Measurements from ENCODE around the gene RAB7B.

RAB7B gene

DNA sequence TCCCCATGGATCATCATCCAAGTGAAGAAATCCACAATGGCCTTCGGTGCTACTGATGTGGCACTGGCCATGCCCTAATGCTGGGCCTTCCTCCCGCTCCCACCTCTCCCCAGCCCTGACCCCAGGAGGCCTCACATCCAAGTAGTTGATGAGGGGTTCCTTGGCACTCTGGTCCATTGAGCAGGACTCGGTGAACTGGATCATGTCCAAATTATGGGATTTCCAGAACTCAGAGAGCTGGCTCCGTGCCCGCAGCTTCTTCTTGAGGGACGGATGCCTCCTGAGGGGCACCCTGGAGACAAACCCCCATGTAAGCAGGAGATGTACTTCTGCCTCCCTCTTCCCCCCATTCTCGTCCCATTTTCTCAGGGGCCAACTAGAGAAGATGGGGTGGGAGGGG lies 19.6 kb upstream of the RAB7B start:
- ATAC-seq (no peak), DNase-seq (no peak)

DNA sequence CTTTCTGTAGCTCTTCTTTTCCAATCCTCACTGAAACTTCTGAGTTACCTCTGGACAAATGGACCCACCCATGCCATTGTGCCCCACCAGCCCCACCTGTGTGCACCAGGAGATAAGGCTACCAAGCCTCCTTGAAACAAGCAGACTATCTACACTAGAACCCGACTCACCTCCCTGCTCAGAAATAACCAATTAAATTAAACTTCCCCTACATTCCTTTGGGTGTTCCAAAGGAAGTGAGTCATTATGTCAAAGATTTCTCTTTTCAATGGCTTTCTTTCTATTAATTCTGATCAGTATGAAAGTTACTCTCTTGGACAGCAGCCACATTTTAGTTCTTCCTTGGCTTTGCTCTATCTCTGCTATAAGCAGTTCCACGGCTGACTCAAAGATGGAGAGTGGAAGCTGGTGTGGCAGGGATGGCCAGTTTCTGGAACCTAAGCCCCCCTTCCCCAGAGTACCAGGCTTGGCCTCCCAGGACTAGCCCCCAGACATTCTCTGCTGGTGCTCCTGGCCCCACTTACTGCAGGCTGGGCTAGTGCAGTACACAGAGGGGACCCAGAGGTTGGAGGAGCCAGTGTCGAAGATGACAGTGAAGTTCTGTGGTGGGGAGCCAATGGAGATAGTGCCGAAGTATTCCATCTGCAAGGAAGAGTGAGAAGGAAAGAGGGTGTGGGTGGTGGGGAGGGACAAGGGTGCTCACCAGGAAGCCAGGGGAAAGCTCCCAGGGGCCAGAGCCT lies 18.6 kb upstream of the RAB7B start:
- DNase-seq (no peak), ATAC-seq (no peak)

DNA sequence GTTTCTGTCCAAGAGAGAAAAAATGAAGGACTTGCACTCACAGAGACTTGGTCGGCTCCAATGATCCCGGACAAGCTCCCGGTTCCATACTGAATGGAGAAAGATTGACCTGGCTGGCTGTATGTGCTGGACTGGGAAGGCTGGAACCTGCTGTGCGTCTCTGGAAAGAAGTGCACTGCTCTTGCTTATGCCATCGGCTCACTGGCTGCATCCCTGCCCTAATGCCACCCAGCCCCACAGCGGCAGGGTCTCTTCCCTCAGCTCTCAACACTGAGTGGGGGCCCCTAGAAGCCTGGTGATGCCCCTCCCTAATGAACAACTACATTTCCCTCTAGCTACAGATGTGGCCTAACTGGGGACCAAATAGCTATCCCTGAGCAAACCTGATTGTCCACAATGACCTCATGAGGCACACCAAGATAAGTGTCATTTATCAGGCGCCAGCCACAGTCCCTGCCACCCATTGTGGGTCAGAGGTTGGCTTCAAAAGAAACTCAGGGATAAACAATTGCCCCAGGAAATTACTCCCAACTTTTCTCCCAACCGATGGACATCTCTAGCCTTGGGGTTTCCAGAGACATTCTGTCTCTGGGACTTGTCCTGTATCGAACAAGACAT lies 17.9 kb upstream of the RAB7B start:
- DNase-seq (no peak), ATAC-seq (no peak)

DNA sequence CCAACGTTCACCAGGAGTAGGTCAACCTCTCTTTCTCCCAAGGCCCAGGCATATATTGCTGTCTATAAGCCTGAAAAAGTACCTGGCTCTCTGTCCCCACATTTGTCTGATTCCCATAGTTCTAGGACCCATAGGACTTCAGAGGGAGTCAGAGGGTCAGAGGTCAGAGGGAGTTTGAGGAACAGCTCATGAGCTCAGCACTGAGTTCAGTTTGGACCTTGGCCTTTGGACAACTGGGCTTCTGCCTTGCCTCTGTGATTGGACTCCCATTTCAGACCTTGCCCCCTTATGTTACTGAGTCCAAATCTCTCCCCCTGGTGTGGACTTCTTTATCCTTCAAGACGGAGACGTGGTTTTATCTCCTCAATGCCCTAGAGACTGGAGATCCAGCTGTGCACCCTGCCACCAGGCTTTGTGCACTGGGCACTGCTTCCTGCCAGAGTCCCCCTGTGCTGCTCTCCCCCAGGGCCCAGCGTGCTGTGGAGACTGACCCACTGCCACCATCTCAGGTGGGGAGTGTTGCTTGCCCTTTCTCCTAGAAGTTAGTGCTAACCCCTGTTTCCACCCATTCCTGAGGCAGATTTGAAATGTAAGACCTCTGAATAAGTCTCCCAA lies 17.3 kb upstream of the RAB7B start:
- no peak for DNase-seq
- no peak for ATAC-seq

DNA sequence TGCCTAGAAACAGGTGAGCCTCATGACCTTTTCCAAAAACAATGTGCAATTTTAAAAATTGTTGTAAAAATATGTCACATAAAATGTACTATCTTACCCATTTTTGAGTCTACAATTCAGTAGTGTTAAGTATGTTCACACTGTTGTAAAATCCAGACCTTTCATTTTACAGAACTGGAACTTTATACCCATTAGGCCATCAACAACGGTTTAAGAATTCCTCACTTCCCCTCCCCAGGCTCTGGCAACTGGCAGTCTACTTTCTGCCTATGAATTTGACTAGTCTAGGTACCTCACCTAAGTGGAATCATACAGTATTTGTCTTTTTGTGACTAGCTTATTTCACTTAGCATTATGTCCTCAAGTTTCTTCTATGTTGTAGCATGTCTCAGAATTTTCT lies 11.9 kb upstream of the RAB7B start:
- DNase-seq (no peak), ATAC-seq (no peak)

DNA sequence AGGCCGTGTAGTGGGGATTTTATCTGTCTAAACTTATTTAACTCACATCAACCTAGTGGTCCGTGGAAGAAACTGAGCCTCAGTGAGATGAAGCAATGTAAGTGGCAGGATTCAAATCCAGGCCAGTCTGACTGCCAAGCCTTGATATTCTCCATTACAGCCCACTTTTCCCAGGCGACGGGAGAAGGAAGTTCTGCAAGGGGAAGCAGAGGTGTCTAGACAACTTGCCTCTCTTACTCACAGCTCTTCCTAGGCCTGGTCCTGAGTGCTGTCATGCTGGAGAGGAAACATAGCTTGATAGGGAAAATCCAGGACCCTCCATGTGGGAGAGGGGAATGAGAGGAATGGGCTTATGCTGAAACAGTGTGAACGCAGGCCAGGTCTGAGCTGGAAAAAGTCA lies 11.4 kb upstream of the RAB7B start:
- ATAC-seq, result no peak
- no peak for DNase-seq

DNA sequence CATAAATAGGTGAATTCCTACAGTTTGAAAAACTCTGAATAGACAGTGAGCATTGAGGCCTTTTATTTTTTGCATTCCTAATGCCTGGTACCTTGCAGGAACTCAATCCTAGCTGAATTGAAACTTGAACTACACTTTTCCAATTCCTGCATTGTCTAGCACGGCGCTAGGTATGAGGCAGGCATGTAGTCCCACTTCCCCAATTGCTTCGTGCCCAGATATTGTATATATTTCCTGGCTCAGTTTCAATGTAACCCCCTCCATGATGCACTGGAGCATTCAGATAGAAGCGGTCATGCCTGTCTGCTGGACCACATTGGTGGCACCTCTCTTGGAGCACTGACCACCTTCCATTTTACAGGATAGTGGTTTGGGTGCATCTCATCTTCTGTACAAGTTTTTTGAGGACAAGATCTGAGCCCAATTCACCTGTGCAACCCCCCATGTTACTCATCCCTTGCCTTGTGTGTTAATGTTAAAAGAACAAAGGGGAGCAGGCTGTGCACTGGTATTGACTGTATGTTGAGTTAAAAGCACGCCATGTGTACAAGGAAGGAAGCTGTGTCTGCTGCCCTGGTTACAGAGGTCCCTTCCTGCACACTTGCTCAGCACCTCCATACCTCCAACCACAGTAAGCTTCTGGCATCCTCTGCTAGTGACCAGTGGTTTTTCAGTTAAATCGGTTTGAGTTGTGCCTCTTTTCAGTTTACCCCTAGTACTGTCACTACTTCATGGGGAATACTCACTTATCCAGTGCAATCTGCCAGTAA lies 10.0 kb upstream of the RAB7B start:
- DNase-seq, result no peak
- ATAC-seq, result no peak

DNA sequence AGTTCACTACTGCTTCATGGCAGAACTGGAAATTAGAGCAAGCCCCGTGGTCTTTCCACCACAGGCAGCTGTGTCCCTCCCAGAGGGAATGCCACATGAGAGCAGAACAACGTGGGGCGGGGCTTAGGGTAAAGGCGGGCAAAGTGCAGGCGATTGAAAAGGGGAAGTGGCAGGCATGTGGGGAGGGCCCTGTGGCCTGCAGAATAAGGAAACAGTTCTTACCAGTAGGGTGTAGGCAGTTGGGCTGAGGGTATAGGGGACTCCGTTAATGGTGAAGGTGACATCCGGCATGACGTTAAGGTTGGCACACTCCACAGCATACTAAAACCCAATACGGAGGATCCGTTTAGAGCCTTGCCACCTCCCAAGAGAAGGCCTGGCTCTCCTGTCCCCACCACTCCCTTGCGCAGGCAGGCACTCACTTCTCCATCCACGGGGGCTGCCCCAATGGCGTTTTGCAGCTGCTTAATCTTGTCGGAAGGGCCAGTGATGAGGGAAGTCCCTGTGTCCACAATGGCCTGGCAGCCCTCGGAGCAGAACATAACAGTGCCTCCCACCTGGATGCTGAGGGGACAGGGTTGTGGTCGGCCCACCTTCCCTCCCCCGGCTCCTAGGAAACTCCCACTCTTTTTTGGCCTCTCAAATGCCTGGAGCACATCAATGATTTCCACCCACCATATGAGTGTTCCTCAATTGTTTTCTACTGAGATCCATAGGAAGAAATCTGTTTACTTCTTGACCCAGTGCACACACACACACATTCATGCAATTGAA lies 9.1 kb upstream of the RAB7B start:
- DNase-seq (peak; percentile 67), ATAC-seq (peak; percentile 91)

DNA sequence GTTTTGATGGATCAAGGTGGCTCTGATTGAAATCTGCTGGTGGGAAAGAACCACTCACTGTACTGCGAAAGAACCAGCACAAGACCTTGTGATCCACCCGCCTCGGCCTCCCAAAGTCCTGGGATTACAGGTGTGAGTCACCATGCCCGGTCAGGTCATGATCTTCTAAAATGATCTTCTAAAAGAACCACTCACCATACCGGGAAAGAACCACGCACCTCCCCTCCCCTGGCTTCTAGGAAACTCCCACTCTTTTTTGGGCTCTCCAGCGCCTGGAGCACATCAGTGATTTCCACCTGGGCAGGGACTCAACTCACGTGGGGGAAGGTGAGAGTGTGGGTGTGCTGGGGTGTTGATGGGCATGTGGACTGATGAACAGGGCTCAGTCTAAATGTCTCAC lies 7.9 kb upstream of the RAB7B start:
- ATAC-seq (peak; percentile 25), DNase-seq (peak; percentile 28)

DNA sequence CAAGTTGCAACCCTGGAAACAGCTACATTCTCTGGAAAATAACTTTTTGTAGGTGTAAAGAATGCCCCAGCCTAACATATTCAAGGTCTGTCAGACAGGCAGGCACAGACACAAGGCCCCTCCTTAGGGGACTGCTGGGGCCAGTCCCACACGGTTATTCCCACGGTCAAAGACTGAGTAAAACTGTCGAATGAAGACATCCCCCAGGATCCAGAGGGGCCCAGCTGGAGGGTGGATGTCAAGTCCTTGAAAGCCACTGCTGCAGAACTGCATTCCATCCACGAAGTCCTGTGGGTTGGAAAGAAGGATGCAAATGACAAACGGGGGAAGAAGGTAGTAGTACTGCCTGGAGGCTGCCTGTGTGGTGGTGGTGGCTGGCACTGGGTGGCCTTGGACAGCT lies 6.9 kb upstream of the RAB7B start:
- no peak for ATAC-seq

DNA sequence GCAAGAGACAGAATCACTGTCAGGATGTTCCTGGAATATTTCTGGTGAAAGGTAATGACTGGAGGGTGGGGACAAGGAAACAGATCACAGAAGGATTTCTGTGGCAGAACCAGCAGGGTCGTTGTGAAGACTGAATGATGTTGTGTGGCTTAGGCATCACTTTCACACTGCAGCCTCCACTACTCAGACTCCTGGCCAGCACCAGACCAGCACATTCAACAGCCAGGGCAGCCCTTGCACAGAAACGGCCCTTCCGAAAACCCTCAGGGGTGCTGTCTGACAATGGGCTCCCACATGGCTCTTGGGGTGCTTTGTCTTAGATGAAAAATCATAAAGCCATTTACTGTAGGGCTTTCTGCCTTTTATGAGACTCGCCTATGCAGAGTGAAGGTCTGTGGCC lies 3.8 kb upstream of the RAB7B start:
- ATAC-seq (no peak), DNase-seq (no peak)

More for the DNA sequence above, 6.9 kb upstream of the RAB7B start:
- no peak for DNase-seq

DNA sequence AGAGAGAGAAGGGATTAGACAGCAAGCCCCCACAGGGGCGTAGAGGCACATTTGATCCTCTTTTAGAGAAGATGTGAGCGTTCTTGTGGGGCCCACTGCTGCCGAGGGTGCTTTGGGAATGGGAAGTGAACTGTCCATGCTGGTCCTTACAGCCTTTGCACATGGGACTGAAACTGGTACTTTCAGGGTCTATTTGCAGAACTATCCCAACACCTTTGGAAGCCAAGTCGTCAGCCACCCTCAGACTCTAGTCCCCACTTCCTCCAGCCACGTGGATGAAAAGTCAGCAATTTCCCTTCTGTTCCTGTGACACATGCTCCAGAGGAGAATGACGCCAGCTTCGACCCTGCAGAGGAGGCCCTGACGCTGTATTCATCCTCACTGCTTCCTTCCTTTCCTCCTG lies 2.6 kb upstream of the RAB7B start:
- ATAC-seq (no peak), DNase-seq (no peak)

DNA sequence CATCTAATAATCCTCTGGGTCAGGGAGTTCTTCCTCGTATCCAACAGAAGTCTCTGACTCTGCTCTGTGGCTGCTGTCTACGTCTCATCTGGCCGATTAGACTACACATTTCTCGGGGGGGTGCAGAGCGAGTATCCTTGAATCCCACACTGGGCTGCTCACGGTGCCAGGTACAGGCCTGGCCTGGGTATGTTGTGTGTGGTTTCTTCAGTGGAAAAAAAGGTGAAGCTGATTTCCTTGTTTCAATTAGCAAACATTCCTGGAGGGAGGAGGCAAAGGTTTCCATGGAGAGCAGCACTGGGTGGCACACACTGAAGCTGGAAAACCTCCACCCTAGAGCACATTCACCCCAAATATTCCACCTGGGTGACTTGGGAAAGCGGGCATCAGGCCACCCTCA lies 2.0 kb upstream of the RAB7B start:
- DNase-seq, result no peak
- no peak for ATAC-seq

DNA sequence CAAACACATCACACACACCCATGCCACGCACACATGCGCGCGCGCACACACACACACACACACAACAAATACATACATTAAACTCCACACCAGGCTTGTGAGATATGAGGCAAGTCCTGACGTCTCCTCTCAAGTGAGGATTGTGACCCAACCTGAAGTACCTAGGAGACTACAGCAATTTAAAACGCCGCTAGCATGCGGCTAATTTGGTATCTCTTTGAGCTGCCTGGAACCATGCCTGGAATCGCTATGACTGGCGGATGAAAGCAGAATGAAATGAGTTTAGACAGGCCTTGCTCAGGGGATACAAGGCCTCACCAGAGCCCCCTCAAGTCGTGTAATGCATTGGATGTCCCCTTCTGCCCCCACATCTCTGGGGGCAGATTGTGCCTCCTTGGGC lies 1.6 kb upstream of the RAB7B start:
- ATAC-seq, result no peak
- DNase-seq, result no peak

DNA sequence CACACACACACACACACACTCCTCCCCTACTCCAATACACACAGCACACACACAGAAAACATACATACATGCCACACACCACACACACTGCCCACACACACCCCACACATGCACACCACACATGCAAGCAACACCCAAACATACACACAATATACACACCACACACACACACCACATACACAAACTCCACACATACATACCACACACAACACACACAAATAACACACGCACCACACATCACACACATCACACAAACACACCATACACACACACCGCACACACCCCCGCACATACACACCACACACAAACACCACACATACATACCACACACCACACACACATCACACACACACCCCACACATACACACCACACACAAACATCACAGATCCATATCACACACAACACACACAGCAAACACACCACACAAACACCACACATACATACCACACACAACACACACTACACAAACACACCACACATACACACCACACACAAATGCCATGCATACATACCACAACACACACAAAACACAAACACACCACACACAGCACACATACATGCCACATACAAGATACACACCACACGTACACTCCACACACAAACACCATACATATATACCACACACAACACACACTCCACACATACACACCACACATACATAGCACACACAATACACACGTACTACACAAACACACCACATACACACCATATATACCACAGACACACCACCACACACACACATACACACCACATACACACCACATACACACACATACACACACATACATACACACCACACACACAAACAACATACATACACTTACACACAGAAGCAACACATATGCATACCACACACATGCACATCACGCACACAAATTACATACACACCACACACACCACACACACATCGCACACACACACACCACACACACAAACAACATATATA lies 932 bp upstream of the RAB7B start:
- DNase-seq, result no peak
- no peak for ATAC-seq

DNA sequence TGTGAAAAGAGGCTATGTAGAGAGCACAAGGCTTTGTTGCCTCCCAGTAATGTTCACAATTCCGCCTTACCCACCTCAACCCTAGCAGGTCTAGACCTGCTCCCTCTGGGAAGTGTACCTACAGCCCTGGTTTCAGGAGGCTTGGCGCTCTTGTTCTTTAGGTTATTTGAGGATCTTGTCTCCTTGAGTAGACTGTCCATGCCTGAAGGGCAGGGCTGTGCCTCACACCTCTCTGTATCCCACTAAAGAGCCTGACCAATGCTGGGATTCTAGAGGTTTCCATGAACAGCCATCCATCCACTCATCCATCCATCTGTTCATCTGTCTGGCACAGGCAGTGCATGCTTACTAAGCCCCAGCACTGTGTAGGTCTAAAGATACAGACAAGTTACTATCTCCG lies 1.0 kb downstream of the RAB7B start:
- DNase-seq, result no peak
- ATAC-seq, result no peak

DNA sequence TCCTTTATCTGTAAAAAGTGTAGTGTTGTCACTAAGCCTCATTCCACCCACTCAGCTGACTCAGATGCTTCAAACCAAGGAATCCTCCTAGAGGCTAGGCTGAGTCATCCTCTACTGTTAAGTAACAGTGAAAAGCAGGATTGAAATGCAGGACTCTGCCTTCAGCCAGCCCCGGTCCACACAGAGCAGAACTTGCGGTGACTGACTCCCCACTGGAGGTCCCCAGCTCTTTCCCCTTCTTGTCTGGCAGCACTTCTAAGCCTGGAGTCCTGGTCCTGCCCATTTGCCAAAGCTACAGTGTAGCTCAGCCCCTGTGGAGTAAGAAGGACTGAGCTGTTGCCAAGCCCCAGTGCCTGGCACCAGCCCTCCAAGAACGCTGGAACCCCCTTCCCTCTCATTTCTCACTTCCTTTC lies 1.7 kb downstream of the RAB7B start:
- peak; percentile 41 for DNase-seq
- ATAC-seq, result peak; percentile 83

DNA sequence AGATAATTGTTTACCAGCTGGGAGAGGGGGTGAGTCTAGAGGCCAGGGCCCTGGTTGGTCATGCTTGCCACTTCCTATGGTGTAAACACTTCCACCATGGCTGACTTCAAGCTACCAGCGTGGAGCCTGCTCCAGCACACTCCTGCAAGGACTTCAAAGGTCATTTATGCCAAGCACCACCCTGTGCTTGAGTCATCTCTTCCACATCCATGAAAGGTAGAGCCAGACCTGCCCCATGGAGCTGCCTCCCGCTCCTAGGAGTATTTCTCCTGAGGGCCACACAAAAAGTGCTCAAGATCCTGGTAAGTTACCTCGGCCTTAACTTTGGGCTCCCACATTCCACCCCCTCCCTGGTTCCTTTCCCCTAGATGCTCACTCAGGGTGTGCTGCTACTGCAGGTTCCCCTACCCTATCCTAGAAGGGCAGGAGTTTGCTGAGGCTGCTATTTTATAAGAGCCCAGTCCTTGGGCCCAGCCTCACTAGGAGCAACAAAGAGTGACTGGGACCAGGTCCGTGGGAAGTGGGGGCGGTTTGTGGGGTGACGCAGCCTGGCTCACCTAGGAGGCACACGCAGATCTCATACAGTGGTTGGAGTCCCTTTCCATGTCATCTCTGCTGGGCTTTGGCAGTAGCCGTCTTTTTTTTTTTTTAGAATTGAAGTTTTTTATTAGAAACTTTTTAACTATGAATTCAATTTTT lies 2.4 kb downstream of the RAB7B start:
- peak; percentile 70 for ATAC-seq

DNA sequence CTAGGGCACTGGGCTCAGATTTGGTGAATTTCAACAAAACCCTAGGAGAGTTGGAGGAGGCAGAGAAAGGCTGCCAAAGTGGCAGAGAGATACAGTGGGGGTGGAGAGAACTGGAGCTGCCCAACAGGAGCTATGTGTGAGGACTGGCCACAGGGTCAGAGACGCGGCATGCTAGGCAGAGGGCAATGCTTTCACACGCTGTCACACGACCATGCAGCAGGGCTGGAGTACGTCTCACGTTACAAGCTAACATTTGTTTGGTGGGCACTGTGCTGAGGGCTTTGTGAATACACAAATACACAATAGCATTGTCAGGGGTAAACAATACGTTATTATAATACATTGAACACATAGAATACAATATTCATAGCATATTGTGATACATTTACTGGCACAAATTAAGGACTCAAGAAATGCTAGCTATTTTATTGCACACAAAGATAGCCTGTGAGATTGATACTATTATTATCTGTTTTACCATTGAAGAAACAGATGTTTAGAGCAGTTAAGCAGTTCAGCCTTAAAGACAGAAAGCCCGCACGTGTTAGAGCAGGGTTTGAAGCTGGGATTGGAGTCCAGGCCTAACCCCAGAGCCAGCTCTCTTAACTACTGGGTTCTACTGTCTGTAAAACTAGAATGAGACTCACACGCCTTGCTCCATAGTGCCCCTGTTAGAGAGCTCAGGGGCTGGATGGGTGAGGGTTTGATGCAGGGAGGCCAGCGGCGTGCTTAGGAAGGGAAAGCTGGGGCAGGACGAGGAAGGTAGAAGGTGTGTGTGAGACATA lies 4.5 kb downstream of the RAB7B start:
- DNase-seq, result no peak

More for the DNA sequence above, 2.4 kb downstream of the RAB7B start:
- DNase-seq, result peak; percentile 61

More for the DNA sequence above, 4.5 kb downstream of the RAB7B start:
- ATAC-seq, result no peak
